Neural progenitor cell (in vitro differentiated cells): ENCODE measurements around the gene LMLN.
"Not testable (repeated sequence)": the region's sequence is repeated elsewhere in the genome, so short reads cannot be mapped to it uniquely, and the experiment has no call there.

Experiments used
- CTCF ChIP-seq: fragments of 200-600 bp; sonication (generic); IDR thresholded peaks from 2 replicates; pipeline ENCODE4 v1.5.1; 2017; ENCODE audit warnings: antibody characterized with exemption, mild to moderate bottlenecking
- EZH2 ChIP-seq: fragments of 200-600 bp; sonication (generic); IDR thresholded peaks from 2 replicates; pipeline ENCODE4 v1.6.1; 2017; ENCODE audit warnings: antibody characterized with exemption, mild to moderate bottlenecking, moderate library complexity

GRCh38 chr3:197921429-197922275 lies 38.4 kb upstream of the LMLN start:
- TF ChIP-seq CTCF, EZH2: not testable (repeated sequence)
